Measurements from ENCODE around the gene G6PC1. TPM values are rescaled to one million over a fixed set of nuclear protein-coding genes. Genes with fewer than 3 reads are reported as not detected.
A peak's percentile ranks its signal among the peaks of the same experiment; 100 is the strongest.
"Not testable (repeated sequence)": the region's sequence is repeated elsewhere in the genome, so short reads cannot be mapped to it uniquely, and the experiment has no call there.

G6PC1 gene
- total RNA-seq (ENCODE audit: insufficient read depth, low replicate concordance) = not detected

DNA sequence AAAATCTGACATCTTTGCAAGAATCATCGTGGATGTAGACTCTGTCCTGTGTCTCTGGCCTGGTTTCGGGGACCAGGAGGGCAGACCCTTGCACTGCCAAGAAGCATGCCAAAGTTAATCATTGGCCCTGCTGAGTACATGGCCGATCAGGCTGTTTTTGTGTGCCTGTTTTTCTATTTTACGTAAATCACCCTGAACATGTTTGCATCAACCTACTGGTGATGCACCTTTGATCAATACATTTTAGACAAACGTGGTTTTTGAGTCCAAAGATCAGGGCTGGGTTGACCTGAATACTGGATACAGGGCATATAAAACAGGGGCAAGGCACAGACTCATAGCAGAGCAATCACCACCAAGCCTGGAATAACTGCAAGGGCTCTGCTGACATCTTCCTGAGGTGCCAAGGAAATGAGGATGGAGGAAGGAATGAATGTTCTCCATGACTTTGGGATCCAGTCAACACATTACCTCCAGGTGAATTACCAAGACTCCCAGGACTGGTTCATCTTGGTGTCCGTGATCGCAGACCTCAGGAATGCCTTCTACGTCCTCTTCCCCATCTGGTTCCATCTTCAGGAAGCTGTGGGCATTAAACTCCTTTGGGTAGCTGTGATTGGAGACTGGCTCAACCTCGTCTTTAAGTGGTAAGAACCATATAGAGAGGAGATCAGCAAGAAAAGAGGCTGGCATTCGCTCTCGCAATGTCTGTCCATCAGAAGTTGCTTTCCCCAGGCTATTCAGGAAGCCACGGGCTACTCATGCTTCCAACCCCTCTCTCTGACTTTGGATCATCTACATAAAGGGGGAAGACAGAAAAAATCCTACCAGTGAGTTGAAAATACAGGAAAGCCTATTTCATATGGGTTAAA is at the start of gene G6PC1:
Gene G6PC1 (plus strand): TSS at position 340 of the 872 bp plus-strand sequence. CDS start 78 bp downstream, at position 418.
- DNase-seq (ENCODE audit: low spot score) = no peak

DNA sequence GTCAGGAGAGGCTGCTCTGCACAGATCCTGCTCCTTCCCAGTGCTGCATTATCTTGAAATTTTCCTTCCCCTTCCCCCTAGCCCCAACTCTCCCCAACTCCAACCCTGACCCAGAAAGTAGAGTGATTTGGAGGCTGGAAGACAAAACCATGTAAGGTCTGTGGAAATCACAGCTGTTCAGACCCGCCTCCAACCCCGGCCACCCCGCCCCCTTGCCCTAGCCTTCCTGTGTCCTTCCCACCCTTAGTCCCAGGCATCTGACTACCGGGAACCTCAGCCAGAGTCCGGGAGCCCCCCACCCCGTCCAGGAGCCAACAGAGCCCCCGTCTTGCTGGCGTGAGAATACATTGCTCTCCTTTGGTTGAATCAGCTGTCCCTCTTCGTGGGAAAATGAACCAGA is 49.6 kb upstream of the G6PC1 start, which contains the start of gene AOC3:
Gene AOC3 (plus strand): TSS at position 246 of the 400 bp plus-strand sequence. CDS start 145 bp downstream, at position 391.
- DNase-seq (ENCODE audit: low spot score) = peak; percentile 41

DNA sequence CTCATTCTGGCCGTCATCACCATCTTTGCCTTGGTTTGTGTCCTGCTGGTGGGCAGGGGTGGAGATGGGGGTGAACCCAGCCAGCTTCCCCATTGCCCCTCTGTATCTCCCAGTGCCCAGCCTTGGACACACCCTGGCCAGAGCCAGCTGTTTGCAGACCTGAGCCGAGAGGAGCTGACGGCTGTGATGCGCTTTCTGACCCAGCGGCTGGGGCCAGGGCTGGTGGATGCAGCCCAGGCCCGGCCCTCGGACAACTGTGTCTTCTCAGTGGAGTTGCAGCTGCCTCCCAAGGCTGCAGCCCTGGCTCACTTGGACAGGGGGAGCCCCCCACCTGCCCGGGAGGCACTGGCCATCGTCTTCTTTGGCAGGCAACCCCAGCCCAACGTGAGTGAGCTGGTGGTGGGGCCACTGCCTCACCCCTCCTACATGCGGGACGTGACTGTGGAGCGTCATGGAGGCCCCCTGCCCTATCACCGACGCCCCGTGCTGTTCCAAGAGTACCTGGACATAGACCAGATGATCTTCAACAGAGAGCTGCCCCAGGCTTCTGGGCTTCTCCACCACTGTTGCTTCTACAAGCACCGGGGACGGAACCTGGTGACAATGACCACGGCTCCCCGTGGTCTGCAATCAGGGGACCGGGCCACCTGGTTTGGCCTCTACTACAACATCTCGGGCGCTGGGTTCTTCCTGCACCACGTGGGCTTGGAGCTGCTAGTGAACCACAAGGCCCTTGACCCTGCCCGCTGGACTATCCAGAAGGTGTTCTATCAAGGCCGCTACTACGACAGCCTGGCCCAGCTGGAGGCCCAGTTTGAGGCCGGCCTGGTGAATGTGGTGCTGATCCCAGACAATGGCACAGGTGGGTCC is 49.0 kb upstream of the G6PC1 start:
- not testable (repeated sequence) for DNase-seq (ENCODE audit: low spot score)

DNA sequence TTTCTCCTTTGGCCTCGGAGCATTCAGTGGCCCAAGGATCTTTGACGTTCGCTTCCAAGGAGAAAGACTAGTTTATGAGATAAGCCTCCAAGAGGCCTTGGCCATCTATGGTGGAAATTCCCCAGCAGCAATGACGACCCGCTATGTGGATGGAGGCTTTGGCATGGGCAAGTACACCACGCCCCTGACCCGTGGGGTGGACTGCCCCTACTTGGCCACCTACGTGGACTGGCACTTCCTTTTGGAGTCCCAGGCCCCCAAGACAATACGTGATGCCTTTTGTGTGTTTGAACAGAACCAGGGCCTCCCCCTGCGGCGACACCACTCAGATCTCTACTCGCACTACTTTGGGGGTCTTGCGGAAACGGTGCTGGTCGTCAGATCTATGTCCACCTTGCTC is 48.2 kb upstream of the G6PC1 start:
- no peak for DNase-seq (ENCODE audit: low spot score)

DNA sequence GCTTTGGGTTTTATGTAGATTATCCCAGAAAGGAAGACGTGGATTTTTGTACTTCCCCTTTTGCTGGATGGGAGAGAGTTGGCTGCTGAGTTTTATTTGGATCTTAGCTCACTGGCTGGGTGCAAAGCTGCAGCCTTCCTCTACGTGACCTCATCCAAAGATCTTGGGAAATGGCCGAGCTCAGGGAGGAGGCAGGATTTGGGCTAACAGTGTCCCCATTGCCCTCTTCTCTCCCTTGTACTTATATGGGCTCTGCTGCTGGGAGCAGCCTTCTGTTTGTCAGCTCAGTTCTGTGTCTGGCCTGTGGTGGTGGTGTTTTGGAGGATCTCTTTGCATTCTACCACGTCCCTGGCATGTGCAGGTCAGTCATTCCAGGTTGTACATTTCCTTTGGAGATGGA is 47.6 kb upstream of the G6PC1 start:
- DNase-seq (ENCODE audit: low spot score) = peak; percentile 48

DNA sequence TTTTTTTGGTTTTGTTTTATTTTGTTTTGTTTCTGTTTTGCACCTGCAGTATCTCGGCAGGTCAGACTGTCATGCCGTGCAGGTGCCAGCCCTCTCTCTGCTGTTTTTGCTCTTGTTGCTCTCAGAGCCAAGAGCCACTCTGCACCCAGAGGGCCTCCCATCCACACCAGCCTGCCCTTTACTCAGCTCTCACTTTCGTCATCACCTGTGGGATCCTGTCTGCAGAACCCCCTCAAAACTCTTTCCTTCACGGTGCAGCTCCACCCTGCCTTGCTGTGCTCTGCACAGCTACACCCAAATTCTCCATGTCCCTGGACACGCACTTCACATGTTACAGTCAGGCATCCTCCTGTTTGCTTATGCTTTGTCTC is 47.0 kb upstream of the G6PC1 start:
- DNase-seq (ENCODE audit: low spot score) = no peak

DNA sequence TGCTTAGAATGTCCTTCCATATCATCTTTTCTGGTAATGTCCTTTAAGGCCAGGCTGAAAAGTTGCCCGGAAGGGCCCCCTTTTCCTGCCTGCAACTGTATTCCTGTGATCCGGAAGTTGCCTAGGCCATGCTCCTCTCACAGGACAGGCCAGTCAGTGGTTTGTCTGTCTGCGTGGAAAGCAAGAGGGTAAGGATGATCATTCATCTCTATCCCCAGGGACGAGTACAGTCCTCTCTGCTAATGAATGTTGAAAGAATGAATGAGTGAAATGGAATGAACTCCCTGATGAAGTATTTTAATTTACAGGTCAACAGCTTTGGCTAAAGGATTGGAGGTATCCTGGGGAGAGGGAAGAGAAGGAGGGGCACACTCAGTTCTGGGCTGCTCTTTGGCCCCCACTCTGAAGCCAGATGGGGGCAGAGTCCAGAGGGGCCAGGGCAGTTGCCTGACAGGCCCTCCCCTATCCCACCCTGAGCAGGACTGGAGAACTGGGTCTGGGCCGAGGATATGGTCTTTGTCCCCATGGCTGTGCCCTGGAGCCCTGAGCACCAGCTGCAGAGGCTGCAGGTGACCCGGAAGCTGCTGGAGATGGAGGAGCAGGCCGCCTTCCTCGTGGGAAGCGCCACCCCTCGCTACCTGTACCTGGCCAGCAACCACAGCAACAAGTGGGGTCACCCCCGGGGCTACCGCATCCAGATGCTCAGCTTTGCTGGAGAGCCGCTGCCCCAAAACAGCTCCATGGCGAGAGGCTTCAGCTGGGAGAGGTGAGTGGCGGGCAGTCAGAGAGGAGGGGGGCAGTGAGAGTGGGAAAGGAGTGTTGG is 46.4 kb upstream of the G6PC1 start:
- DNase-seq (ENCODE audit: low spot score) = no peak

DNA sequence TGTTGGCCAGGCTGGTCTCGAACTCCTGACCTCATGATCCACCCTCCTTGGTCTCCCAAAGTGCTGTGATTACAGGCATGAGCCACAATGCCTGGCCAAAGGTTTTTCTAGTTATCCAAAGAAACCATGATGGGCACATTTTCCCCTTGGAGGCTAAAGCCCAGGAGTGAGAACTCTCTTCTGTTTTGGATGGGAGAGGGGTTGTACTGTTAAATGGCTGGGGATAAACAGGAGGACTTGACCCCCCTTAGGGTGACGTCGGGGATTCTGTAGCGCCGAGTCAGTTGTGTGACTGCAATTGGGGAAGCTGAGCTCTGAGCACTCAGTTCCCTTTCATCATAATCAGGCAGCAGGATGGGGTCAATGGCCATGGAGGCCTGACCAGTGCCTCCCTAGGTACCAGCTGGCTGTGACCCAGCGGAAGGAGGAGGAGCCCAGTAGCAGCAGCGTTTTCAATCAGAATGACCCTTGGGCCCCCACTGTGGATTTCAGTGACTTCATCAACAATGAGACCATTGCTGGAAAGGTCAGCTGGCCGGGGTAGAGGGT is 45.5 kb upstream of the G6PC1 start:
- DNase-seq (ENCODE audit: low spot score) = no peak

DNA sequence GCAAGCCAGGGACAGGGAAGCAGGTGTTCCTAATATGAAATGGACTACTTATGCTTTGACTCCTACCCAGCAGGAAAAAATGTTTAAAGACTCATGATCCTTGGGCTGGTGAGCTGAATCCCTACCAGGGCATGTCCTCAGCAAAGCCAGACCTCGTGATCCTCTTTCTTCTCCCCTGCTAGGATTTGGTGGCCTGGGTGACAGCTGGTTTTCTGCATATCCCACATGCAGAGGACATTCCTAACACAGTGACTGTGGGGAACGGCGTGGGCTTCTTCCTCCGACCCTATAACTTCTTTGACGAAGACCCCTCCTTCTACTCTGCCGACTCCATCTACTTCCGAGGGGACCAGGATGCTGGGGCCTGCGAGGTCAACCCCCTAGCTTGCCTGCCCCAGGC is 44.5 kb upstream of the G6PC1 start:
- not testable (repeated sequence) for DNase-seq (ENCODE audit: low spot score)

DNA sequence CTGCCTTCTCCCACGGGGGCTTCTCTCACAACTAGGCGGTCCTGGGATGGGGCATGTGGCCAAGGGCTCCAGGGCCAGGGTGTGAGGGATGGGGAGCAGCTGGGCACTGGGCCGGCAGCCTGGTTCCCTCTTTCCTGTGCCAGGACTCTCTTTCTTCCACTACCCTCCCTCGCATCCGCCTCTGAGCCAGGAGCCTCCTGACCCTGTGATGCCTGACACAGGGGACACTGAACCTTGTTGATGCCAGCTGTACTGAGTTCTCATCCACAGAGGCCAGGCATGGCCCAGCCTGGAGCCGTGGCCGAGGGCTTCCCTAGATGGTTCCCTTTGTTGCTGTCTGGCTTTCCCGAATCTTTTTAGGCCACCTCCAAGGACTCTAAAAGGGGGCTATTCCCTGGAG is 44.1 kb upstream of the G6PC1 start:
- DNase-seq (ENCODE audit: low spot score) = not testable (repeated sequence)

DNA sequence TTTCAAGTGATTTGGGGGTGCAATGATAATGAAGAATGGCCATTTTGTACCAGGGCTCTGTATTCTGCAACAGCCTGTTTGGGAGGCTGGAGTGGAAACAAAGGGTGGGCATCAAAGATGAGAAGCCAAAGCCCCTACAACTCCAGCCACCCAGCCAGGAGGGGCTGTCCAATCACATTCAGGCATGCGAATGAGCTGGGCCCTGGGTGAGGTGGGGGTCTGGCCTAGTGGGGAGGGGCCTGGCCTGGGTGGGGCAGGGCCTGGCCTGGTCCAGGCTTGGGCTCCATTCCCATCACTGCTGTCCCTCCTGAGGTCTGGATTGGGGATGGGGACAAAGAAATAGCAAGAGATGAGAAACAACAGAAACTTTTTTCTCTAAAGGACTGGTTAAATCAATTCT is 43.2 kb upstream of the G6PC1 start:
- DNase-seq (ENCODE audit: low spot score) = no peak

DNA sequence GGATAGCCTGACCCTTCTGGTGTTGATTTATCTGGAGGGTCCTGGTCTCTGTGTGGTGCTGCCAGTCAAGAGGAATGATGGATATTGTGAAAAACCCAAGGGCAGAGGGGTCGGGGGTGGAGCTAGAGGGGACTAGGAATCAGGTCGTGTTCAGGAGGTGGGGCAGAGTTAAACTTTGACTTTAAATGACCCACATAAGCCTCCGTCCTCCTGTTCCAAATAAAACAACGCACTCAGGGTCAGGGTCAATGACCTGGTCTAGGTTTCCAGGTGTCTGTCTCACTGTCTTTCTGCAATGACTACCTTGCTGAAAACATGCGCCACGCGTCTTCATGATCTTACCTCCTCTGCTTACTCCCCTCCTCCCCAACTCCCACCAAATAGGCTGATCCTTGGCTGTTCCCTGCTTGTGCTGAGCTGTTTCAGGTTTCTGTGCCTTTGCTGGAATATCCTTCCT is 34.9 kb upstream of the G6PC1 start:
- DNase-seq (ENCODE audit: low spot score) = no peak

DNA sequence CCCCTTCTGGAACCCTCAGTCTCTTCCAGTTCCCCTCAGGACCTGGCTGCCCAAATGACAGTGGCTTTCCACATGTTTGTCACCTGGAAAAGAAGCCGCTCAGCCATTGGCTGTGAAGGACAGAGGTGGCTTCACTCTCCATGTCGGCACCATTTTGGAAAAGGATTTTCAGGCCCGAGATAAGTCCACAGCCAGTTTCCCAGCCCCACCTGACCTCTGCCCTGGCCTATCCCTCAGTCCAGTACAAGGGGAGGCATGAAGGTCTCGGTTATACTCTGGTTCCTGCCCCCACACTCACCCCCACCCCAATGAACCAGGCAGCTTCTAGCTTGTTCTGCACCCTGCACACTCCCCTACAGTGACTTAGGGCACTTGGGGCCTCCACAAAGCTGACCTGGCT is 34.4 kb upstream of the G6PC1 start:
- no peak for DNase-seq (ENCODE audit: low spot score)

DNA sequence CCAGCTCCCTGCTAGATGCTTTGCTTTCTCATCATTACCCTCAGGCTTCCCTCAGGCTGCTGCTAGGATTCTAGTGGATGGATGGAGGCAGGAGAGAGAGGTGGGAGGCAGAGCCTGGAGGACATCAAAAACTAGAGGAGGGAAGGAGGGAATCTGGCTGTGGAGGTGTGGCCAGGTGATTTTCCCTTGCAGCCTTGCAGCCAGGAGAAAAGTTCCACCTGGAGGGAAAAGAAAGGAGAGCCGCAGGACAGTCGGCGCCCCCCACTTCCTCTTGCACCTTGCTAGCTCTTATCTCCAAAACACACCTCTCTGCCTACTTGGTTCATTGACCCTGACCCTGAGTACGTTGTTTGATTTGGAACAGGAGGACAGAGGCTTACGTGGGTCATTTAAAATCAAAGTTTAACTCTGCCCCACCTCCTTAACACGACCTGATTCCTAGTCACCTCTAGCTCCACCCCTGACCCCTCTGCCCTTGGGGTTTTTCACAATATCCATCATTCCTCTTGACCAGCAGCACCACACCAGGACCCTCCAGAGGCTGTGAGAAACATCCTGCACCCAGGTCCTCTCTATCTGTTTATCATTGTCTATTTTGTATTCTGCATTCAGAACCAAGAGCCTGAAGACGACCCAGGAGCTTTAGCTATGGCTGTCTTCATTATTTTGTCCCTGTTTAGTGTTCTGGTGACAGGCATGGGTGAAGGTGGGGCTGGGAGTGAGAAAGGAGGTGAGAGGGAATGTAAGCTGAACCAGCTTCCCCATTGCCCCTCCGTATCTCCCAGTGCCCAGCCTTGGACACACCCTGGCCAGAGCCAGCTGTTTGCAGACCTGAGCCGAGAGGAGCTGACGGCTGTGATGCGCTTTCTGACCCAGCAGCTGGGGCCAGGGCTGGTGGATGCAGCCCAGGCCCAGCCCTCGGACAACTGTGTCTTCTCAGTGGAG is 33.7 kb upstream of the G6PC1 start:
- DNase-seq (ENCODE audit: low spot score) = no peak

DNA sequence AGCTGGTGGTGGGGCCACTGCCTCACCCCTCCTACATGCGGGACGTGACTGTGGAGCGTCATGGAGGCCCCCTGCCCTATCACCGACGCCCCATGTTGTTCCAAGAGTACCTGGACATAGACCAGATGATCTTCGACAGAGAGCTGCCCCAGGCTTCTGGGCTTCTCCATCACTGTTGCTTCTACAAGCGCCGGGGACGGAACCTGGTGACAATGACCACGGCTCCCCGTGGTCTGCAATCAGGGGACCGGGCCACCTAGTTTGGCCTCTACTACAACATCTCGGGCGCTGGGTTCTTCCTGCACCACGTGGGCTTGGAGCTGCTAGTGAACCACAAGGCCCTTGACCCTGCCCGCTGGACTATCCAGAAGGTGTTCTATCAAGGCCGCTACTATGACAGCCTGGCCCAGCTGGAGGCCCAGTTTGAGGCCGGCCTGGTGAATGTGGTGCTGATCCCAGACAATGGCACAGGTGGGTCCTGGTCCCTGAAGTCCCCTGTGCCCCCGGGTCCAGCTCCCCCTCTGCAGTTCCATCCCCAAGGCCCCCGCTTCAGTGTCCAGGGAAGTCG is 32.8 kb upstream of the G6PC1 start:
- not testable (repeated sequence) for DNase-seq (ENCODE audit: low spot score)

DNA sequence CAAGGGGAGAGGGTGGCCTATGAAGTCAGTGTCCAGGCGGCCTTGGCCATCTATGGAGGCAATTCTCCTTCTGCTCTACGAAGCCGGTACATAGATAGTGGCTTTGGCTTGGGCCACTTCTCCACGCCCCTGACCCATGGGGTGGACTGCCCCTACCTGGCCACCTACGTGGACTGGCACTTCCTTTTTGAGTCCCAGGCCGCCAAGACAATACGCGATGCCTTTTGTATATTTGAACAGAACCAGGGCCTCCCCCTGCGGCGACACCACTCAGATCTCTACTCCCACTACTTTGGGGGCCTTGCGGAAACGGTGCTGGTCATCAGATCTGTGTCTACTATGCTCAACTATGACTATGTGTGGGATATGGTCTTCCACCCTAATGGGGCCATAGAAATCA is 32.3 kb upstream of the G6PC1 start:
- DNase-seq (ENCODE audit: low spot score) = no peak

DNA sequence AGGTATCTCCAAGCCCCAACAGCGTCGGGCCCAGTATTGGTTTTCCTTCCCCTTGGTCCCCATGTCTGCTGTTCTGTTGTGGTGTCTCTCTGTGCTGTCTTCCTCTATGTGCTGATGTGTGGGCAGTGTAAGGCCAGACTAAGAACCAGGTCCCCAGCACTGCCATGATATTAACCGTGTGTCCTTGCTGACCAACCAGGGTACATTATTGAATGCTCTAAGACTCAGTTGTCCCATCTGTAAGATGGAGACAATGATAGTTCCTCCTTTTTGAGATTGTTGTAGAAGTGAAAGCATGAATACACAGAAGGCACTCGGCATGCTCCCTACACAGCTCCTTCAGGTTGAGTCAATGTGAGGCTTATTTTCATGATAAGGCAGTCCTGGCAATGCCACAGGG is 29.0 kb upstream of the G6PC1 start:
- no peak for DNase-seq (ENCODE audit: low spot score)

DNA sequence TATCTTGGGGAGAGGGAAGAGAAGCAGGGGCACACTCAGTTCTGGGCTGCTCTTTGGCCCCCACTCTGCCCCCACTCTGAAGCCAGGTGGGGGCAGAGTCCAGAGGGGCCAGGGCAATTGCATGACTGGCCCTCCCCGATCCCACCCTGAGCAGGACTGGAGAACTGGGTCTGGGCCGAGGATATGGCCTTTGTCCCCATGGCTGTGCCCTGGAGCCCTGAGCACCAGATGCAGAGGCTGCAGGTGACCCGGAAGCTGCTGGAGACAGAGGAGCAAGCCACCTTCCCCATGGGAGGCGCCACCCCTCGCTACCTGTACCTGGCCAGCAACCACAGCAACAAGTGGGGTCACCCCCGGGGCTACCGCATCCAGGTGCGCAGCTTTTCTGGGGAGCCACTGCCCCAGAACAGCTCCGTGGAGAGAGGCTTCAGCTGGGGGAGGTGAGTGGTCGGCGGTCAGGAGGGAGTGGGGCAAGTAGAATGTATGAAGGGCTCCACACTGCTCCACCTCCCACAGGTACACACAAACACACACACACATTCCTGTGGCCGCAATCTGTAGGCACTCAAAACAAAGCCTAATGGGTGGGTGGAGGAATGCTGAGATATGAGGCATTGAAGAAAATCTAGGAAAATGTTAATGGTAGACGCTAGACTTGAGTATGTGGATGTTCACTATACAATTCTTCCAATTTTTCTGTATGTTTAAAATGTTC is 28.2 kb upstream of the G6PC1 start:
- no peak for DNase-seq (ENCODE audit: low spot score)

DNA sequence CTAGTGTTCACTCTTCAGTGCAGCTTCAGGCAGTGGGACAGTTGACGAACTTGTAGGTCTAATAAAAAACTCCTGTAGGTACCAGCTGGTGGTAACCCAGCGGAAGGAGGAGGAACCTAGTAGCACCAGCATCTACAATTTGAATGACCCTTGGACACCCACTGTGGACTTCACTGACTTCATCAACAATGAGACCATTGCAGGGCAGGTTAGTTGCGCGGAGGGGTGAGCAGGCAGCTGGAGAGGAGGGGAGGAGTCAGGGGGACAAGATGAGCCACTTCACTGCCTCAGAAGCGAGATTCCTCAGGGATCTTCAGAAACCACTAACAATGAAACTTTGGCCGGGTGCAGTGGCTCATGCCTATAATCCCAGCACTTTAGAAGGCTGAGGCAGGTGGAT is 27.3 kb upstream of the G6PC1 start:
- DNase-seq (ENCODE audit: low spot score) = no peak
